KMS-11 (cell line): ENCODE data around the gene OSBPL3.
A peak's percentile ranks its signal among the peaks of the same experiment; 100 is the strongest.

Experiments used
- H2AFZ ChIP-seq: fragments of 200-600 bp; sonication (generic); 2 replicates; pipeline ENCODE4 v1.6.1; 2016; ENCODE audit warnings: antibody characterized with exemption, mixed run types, low read depth
- H3K27ac ChIP-seq: fragments of 200-600 bp; sonication (generic); 2 replicates; pipeline ENCODE4 v1.6.1; 2016; ENCODE audit warnings: mild to moderate bottlenecking, mixed run types
- H3K27me3 ChIP-seq: fragments of 200-600 bp; sonication (generic); 2 replicates; pipeline ENCODE4 v1.6.1; 2017; ENCODE audit warnings: mild to moderate bottlenecking, low read depth, mixed run types, moderate library complexity; ENCODE audit not compliant: insufficient read depth
- H3K36me3 ChIP-seq: fragments of 200-600 bp; sonication (generic); 2 replicates; pipeline ENCODE4 v1.6.1; 2017; ENCODE audit warnings: mild to moderate bottlenecking, mixed run types; ENCODE audit not compliant: insufficient read depth
- H3K4me1 ChIP-seq: fragments of 200-600 bp; sonication (generic); 2 replicates; pipeline ENCODE4 v1.6.1; 2016; ENCODE audit warnings: mild to moderate bottlenecking, low read depth, mixed run types; ENCODE audit not compliant: poor library complexity, severe bottlenecking
- H3K4me2 ChIP-seq: fragments of 200-600 bp; sonication (generic); 2 replicates; pipeline ENCODE4 v1.7.0; 2016; ENCODE audit warnings: mild to moderate bottlenecking, mixed run types
- H3K4me3 ChIP-seq: fragments of 200-600 bp; sonication (generic); IDR thresholded peaks from 2 replicates; pipeline ENCODE4 v1.6.1; 2017; ENCODE audit warnings: low read depth, low read length, mixed read lengths; ENCODE audit not compliant: insufficient read depth
- H3K79me2 ChIP-seq: fragments of 200-600 bp; sonication (generic); 2 replicates; pipeline ENCODE4 v1.6.1; 2016; ENCODE audit warnings: low read depth, mixed run types; ENCODE audit not compliant: insufficient read depth
- H3K9ac ChIP-seq: fragments of 200-600 bp; sonication (generic); 2 replicates; pipeline ENCODE4 v1.6.1; 2016; ENCODE audit warnings: mild to moderate bottlenecking, mixed run types
- H4K20me1 ChIP-seq: fragments of 200-600 bp; sonication (generic); 2 replicates; pipeline ENCODE4 v1.6.1; 2016; ENCODE audit warnings: mild to moderate bottlenecking, mixed run types; ENCODE audit not compliant: insufficient read depth
- CTCF ChIP-seq: fragments of 200-600 bp; sonication (generic); conservative IDR thresholded peaks from 2 replicates; pipeline ENCODE4 v1.6.1; 2017; ENCODE audit warnings: low read depth, mild to moderate bottlenecking, antibody characterized with exemption, low read length, moderate library complexity, mixed read lengths

The OSBPL3 gene

GRCh38 chr7:24982917-24983316 is 2.9 kb upstream of the OSBPL3 start:
- H4K20me1 ChIP-seq = no peaks in the 10 kb centered on the region
- H3K27me3 ChIP-seq = no peaks in the 10 kb centered on the region; the same call in 1 of the 2 replicates
- H3K79me2 ChIP-seq = peaks cover 12% of the 10 kb centered on the region
- peak overlapping the region; percentile 94; the same call in 1 of the 2 replicates for H2AFZ ChIP-seq
- H3K27ac ChIP-seq = no peak overlapping the region
- peak; percentile 51 for TF ChIP-seq CTCF
- no peaks in the 10 kb centered on the region for H3K36me3 ChIP-seq
- H3K4me2 ChIP-seq = peak overlapping the region; percentile 94; the same call in 1 of the 2 replicates
- peaks cover 24% of the 10 kb centered on the region for H3K4me1 ChIP-seq
- H3K4me3 ChIP-seq = no peak overlapping the region
- no peak overlapping the region for H3K9ac ChIP-seq

- H3K36me3 ChIP-seq = no peaks in the 10 kb centered on the region
- H3K9ac ChIP-seq = peak overlapping the region; percentile 82; the same call in 1 of the 2 replicates
- peak overlapping the region; percentile 87 for H3K27ac ChIP-seq
- H3K27me3 ChIP-seq = no peaks in the 10 kb centered on the region; the same call in 1 of the 2 replicates
- peaks cover 26% of the 10 kb centered on the region for H3K79me2 ChIP-seq
- no peak for TF ChIP-seq CTCF
- H3K4me1 ChIP-seq = peaks cover 36% of the 10 kb centered on the region
- H2AFZ ChIP-seq = peak overlapping the region; percentile 94
- peak overlapping the region; percentile 94 for H3K4me2 ChIP-seq
- no peaks in the 10 kb centered on the region for H4K20me1 ChIP-seq
- H3K4me3 ChIP-seq = peak overlapping the region; percentile 41
Measured at GRCh38 chr7:24981171-24981951, 1.4 kb upstream of the OSBPL3 start.

- Histone ChIP-seq H3K27ac (peak overlapping the region; percentile 87), H3K9ac (peak overlapping the region; percentile 82), H3K36me3 (no peaks in the 10 kb centered on the region), H3K27me3 (no peaks in the 10 kb centered on the region; the same call in 1 of the 2 replicates), H4K20me1 (peaks cover 4% of the 10 kb centered on the region; the same call in 1 of the 2 replicates), H3K4me3 (no peak overlapping the region), H2AFZ (peak overlapping the region; percentile 94), H3K79me2 (peaks cover 32% of the 10 kb centered on the region), H3K4me2 (peak overlapping the region; percentile 94), H3K4me1 (peaks cover 43% of the 10 kb centered on the region)
- TF ChIP-seq CTCF = no peak
Measured at GRCh38 chr7:24980534-24981170, 674 bp upstream of the OSBPL3 start.

- Histone ChIP-seq H3K79me2 (peaks cover 44% of the 10 kb centered on the region), H3K4me3 (no peak overlapping the region), H3K27me3 (no peaks in the 10 kb centered on the region; the same call in 1 of the 2 replicates), H2AFZ (peak overlapping the region; percentile 94), H3K9ac (peak overlapping the region; percentile 82), H3K27ac (peak overlapping the region; percentile 87), H4K20me1 (peaks cover 4% of the 10 kb centered on the region; the same call in 1 of the 2 replicates), H3K36me3 (no peaks in the 10 kb centered on the region), H3K4me1 (peaks cover 49% of the 10 kb centered on the region), H3K4me2 (peak overlapping the region; percentile 96)
- peak; percentile 40; the same call in 1 of the 2 replicates for TF ChIP-seq CTCF
Measured at GRCh38 chr7:24979470-24979862, 512 bp downstream of the OSBPL3 start.
